Fibroblast of peridontal ligament (primary cell): Measurements from ENCODE around the gene FAM149B1.
A peak's percentile ranks its signal among the peaks of the same experiment; 100 is the strongest.
"Not testable (repeated sequence)": the region's sequence is repeated elsewhere in the genome, so short reads cannot be mapped to it uniquely, and the experiment has no call there.

Experiments
- DNase-seq: peaks from one replicate; pipeline ENCODE4 v3.0.0-alpha.2; 2010; ENCODE audit errors: extremely low read depth

FAM149B1 gene

DNA sequence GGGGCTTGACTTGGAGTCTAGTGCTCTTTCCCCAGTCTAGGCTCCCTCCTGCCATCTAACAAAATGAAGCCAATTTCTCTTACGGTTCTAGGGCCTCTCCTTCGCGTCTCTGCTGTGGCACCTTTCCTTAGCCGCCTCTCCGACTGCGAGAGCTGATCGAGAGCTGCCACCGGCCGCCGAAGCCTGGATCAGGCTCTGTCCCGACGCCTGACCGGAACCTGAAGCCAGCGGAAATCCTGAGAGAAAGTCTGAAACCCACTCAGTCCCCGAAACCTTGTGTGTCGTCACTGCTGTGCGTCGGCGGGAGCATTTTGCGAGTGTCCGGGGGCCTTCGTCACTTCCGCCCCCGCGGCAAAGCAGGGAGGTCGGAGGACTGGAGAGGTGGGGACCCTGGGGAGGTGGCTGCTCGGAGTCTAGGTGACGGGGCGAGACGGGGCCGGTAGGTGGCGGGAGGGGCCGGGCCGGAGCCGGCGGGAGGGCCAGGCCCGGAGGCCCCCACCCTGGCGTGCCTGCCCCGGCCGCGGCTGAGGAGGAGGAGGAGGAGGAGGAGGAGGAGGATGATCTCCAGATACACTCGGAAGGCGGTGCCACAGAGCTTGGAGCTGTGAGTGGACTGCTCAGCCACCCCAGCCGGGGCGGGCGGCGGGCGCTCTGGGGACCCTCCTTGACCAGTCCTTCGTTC lies at the start of gene FAM149B1, which contains the start of gene ECD:
Gene FAM149B1 (plus strand): TSS at position 337 of the 682 bp plus-strand sequence. CDS start 221 bp downstream, at position 558.
Gene ECD (minus strand): TSS at position 226 of the 682 bp plus-strand sequence. CDS start 4,071 bp downstream, outside the sequence.
- peak; percentile 94 for DNase-seq

DNA sequence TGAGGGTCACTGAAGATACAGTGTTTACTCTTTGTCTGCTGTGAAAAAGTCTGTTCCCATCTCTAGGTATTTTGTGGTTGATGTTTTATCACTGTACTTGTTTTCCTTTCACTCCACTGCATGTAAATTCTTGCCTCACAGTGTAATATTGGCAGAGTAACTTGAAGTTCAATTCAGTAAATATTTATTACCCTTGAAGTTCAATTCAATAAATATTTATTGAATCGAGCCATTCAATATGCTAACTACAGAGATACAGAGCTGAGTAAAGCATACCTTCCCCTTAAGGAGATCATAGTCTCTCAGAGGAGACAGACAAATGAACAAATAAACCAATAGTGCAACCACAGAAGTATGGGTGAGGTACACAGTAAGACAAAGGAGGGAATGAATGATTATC lies 48.5 kb upstream of the FAM149B1 start:
- no peak for DNase-seq

DNA sequence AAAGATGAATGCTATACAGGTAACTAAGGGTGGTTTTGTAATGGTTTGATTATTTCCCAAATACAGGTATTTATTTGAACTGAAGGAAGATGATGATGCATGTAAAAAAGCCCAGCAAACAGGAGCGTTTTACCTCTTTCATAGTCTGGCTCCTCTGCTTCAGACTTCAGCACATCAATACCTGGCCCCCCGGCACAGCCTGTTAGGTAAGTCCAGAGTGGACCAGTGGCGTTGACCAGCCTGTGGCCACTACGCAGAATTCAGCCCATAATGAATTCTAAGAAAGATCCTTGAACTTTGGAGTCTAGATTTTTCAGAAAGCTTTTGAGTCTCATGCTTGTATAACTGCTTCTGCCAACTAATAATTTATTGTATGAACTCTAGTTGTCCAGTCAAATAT lies 48.0 kb upstream of the FAM149B1 start:
- no peak for DNase-seq

DNA sequence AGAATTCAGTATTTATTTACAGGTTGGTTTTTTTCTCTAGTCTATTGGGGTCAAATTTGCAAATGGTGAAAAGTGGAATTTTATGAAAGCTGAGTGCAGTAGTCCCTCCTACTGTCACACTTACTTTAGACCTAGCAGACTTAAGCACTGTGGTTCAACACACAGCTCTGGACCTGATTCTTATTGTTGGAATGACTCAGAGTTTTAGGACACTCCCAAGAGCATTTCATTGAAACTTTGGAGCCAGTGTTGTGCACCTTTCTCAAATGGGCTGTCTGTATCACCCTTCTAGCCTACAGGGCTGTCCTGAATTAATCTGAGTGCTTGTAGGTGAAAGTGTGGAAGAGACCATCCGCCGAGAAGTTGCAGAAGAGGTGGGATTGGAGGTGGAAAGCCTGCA lies 41.6 kb upstream of the FAM149B1 start:
- no peak for DNase-seq

DNA sequence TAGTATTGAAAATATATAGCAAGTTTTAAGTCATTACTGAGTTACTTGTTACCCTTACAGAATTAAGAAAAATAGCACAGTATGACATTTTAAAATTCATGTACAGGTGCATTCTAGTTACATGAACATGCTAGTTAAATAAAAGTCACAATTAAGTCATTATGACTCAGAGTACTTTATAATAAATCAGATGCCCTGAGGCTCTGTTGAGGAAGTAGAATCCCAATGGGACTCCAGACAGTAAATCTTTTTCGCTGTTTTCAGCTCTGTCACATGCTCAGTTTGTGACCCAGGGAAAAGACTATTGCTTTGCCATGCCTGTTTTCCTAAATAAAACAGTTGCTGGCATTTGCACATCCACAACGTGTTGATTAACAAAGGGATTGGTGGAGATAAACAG lies 36.6 kb upstream of the FAM149B1 start:
- no peak for DNase-seq

DNA sequence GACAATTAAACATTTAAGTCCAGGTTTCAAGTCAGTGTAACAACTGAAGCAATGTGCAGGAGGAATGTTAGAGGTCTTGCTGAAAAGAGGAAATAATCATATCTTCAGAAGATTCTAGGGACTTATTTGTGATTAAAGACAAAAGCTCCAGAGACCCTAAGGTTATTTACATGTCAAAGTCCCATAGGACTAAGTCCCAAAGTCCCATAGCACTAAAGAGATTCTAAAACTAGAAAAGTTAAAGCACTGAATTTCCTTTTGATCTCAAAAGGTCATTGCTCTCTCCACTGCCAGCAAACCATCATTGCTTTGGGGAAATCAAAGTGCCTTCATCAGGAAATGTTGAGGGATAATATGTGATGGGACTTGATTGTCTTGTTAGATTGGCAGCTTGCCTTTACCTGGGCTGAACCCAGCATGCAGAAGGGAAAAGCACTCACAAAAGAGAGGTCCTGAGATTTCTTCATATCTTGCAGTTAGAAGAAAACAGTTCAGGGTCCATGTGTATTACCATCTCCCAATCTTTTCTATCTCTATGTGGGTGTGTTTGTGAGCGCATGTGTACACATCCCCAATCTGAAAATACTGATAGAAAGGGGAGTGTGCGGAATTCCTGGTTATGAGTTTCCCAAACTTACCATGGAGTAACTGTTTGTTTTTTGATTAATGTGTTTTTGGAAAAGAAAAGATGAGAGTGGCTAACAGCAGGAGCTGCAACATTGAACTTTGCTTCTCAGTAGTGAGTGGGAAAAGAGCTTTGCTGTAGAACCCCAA lies 35.8 kb upstream of the FAM149B1 start:
- no peak for DNase-seq

DNA sequence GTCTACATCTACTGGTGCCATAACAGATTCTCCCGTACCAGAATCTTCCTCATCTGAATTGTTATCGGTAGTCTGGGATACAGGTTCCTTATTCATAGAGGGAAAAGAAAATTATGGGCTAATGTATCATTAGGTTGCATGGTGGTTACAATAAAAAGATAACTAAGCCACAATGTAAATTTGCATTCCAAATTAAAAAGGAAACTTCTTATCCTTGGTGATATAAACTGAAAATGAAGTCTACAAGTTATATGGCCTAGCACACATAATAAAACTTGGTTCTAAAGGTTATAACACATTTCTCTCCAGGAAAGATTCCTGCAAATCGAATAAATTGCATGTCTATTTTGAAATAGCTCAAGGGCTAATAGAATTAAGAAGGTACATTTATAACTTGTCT lies 33.2 kb upstream of the FAM149B1 start:
- DNase-seq: no peak

DNA sequence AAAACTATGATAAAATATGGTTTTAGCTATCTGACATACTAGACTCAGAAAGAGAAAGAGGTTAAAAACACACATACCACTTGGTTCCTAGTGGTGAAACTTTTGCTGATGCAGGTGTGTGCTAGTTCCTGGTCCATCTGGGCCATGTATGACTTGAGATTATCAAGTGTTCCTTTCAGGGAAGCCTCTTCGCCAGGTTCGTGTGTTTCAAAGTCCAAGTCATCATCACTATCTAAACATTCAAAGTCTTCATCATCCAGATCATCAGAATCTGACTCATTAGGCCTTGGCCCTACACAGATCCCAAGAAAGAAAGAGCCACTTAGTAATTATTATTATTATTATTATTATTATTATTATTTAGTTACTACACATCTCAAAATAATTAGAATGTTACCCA lies 31.3 kb upstream of the FAM149B1 start:
- DNase-seq: no peak

DNA sequence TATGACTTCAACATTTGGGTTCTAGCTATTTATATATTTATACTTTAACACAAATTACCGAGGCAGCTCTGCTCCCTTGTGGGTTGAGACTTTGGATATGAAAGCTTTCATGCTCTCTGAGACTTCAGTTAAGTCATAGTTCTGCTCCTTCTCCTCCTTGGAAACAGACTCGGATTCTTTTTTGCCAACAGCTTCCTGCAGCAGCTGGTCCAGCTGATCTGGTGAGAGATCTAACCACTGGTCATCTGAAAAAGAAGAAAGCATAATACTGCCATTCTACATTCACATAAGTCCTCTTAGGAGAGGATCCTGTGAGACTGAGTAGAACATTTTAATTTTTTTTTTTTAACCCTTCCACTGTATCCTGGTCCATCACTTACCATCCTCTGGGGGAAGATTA lies 28.7 kb upstream of the FAM149B1 start:
- DNase-seq: peak; percentile 65

DNA sequence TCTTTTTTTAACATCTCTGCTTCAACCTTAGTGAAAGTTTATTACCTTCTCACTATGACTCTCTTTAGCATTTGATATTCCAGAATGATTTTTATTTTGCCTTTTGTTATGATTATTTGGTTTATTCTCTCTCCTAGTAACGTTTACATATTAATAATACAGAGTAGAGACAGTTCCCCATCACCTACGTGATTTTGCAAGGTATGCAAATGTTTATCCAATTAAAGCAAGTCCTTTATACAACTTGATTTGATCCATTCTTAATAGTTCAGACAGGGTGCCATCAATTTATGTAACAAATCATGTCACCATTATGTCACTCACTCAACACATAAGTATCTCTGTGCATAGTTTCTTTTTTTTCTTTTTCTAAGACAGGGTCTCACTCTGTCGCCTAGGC lies 26.3 kb upstream of the FAM149B1 start:
- DNase-seq: no peak

DNA sequence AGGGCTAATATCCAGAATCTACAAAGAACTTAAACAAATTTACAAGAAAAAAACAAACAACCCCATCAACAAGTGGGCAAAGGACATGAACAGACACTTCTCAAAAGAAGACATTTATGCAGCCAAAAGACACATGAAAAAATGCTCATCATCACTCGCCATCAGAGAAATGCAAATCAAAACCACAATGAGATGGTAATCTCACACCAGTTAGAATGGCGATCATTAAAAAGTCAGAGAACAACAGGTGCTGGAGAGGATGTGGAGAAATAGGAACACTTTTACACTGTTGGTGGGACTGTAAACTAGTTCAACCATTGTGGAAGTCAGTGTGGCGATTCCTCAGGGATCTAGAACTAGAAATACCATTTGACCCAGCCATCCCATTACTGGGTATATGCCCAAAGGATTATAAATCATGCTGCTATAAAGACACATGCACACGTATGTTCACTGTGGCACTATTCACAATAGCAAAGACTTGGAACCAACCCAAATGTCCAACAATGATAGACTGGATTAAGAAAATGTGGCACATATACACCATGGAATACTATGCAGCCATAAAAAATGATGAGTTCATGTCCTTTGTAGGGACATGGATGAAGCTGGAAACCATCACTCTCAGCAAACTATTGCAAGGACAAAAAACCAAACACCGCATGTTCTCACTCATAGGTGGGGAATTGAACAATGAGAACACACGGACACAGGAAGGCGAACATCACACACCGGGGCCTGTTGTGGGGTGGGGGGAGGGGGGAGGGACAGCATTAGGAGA lies 17.1 kb upstream of the FAM149B1 start:
- not testable (repeated sequence) for DNase-seq

DNA sequence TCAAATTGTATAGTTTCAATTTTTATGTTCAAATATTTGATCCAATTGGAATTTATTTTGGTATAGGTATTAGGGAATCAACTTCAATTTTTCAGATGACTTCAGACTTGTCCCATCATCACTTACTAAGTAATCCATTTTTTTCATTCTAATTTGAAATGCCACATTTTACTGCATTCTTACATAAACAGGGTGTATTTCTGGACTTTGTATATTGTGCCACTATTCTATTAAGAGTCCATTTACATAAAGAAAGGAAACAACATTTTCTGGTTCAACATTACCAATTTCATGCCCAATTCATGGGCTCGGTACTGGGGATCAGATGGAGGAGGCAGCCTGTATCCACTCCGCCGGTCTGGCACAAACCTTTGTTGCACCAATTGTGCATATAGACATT lies 15.9 kb upstream of the FAM149B1 start:
- no peak for DNase-seq

DNA sequence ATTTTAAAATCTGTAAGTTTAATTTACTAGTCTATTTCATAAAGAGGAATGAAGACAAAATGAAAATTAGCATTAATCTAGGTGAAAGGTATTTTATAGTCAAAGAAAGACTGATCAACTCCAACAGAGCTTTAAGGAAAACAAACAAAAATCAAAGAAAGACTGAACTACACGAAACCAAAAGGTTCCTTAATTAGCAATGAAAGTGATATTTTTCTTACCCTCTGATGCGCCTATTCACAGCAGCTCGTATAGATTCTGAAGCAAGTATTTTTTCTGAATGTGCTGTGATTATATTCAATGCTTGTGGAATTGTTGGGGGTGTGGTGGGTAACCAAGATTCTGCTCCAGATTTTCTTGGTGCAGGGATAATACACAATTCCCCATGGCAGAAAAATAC lies 11.9 kb upstream of the FAM149B1 start:
- no peak for DNase-seq

DNA sequence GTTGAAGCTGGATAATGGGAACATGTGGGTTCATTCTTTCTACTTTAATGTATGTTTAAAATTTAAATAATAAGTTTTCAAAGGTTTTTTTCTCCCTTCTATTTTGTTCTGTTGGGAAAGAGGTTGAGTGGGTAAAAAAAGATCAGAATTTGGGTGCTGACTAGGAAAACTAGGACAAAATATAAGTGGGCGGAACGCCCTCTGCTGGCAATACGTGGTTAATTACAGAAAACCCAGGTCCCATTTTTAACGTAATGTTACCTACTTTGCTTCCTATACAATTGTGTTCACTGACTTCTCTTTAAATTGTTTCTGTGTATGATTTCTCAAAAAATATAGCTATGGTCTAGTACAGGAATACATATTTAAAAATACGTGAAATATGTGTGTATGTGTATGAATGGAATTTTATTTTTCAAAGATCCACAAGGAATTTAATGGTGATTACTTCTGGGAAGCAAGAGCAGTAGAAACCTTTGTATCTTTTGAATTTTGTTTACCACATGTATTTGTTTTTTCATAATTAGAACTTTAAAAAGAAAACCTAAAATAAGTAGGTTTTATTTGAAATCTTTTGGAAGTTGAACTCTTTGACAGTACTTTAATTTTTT lies 8.8 kb upstream of the FAM149B1 start:
- DNase-seq: peak; percentile 76

DNA sequence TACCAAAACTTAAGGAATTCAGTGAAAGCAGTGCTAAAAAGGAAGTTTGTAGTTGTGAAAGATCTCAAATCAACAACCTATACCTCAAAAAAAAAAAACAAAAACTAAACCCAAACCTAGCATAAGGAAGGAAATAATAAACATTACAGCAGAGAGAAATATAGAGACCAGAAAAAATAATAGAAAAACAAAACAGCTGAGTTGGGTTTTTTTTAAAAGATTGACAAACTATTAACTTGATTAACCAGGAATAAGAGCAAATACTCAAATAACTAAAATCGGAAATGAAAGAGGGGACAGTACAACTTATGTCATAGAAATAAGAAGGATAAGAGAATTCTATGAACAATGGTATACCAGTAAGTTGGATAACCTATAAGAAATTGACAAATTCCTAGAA lies 6.8 kb upstream of the FAM149B1 start:
- no peak for DNase-seq

DNA sequence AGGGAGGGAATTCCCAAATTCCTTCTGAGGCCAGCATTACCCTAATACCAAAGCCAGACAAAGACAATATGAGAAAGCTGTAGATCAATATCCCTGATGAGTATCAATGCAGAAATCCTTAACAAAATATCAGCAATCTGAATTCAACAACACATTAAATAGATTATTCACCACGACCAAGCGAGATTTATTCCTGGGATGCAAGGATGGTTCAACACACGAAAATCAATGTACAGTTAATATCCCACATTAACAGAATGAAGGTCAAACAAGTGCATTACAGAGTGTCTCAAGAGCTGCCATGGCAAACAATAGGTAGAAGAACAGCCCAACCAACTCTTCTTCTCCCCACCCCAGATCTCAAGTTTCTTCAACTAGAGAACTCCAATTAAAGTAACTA lies 6.3 kb upstream of the FAM149B1 start:
- DNase-seq: no peak

DNA sequence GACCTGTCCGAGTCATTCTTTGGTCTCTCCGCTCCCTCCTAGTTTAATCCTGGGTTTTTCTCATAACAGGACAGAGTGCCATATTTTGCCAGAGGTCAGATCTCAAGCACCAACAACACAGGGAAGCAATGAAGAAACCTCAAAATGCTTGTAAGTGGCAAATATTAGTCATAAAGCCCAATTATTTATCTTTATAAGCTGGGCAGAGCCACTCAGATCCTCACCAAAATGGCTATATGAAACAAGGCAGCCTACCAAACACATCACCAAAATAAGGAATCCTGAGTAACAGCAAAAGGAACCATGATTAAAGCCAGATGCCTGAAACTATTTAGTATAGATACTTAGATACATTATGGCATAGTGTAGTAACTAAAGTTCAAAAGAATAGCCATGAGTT lies 4.8 kb upstream of the FAM149B1 start:
- DNase-seq: peak; percentile 44

DNA sequence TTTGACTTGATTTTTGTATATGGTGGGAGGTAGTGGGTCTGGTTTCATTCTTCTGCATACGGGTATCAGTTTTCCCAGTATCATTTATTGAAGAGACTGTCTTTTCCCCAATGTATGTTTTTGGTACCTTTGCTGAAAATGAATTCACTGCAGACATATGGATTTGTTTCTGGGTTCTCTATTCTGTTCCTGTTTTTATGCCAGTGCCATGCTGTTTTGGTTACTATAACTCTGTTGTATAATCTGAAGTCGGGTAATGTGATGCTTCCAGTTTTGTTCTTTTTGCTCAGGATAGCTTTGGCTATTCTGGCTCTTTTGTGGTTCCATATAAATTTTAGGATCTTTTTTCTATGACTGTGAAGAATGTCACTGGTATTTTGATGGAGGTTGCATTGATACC lies 947 bp upstream of the FAM149B1 start:
- DNase-seq: no peak

DNA sequence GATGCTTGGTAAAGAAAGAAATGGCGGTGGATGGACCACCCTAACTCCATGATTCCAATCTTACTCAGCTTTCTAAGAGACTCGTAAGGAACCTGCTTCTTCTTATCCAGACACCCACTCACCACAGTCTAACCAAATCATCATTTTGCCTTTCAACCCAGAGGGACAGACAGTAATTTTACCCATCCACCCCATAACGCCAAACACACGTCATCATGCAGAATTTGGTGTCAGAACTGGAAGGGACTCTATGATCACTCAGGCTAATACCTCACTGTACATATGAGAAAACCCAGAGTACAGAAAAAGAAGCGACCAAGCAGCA lies 499 bp upstream of the FAM149B1 start:
- peak; percentile 44 for DNase-seq

DNA sequence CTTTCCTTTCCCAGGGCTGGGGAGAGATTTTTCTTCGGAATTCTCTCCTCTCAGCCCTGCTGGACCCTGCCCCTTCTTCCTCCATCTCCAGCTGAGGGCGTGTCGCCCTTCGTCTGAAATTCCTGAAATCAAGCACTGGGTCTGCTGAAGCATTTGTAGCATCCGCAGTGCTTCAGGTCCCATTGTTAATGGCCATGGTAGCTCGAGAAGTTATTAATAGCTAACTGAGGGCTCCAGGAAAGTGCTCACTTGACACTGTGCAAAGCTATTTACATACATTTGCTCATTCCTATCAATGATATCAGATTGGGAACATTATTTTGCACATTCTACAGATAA lies 515 bp downstream of the FAM149B1 start:
- no peak for DNase-seq

DNA sequence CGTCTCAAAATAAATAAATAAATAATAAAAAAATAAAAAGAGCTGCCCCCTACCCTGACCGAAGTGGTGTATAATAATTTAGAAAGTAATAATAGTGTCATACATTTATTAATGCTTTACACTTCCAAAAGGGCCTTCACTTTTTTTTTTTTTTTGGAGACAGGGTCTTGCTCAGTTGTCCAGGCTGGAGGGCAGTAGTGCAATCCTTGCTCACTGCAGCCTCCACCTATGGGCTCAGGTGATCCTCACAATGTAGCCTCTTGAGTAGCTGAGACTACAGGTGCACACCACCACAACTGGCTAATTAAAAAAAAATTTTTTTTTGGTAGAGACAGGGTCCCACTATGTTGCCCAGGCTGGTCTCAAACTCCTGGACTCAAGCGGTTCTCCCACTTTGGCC lies 1.4 kb downstream of the FAM149B1 start:
- DNase-seq: no peak

DNA sequence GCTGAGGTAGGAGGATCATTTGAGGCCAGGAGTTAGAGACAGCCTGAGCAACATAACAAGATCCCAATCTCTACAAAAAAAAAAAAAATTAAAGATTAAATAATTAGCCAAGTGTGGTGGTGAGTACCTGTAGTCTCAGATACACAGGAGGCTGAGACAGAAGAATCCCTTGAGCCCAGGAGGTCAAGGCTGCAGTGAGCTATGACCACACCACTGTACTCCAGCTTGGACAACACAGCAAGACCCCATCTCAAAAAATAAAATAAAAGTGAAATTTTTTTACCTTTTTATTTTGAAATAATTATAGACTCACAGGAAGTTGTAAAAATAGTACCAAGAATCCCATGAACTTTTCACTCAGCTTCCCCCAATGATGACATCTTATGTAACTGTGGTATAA lies 4.9 kb downstream of the FAM149B1 start:
- no peak for DNase-seq
